Stimulated activated CD4-positive, alpha-beta T cell treated with anti-CD3 and anti-CD28 coated beads, Interleukin-12 subunit alpha, Interleukin-12 subunit beta, amount 100 ng/mL, for 24 hours (primary cell): ENCODE results near the gene FST.

ENCODE experiments used
- DNase-seq, 2 experiments: peaks; one replicate each; pipeline ENCODE4 v3.0.0-alpha.2; 2020; ENCODE audit warnings: low read depth in 2 of 2

FST gene

GRCh38 chr5:53480416-53481158, at the start of gene FST:
TSS of gene FST (plus strand) at chr5:53480629. CDS start at chr5:53480792, 163 bp downstream.
- DNase-seq = no peak

GRCh38 chr5:53431665-53432064, 48.8 kb upstream of the FST start:
- no peak for DNase-seq

- DNase-seq = no peak
Measured at GRCh38 chr5:53433026-53433425, 47.4 kb upstream of the FST start.

GRCh38 chr5:53434541-53434940, 45.9 kb upstream of the FST start:
- DNase-seq = no peak

- no peak for DNase-seq
Measured at GRCh38 chr5:53436480-53437191, 43.8 kb upstream of the FST start.

GRCh38 chr5:53438079-53438478, 42.4 kb upstream of the FST start:
- DNase-seq = no peak

GRCh38 chr5:53438486-53439472, 41.6 kb upstream of the FST start:
- no peak for DNase-seq

- no peak for DNase-seq
Measured at GRCh38 chr5:53442961-53443360, 37.5 kb upstream of the FST start.

- no peak for DNase-seq
Measured at GRCh38 chr5:53445569-53445968, 34.9 kb upstream of the FST start.

GRCh38 chr5:53446908-53447307, 33.5 kb upstream of the FST start:
- DNase-seq = no peak

GRCh38 chr5:53448851-53449250, 31.6 kb upstream of the FST start:
- DNase-seq = no peak

GRCh38 chr5:53453898-53454718, 26.3 kb upstream of the FST start:
- DNase-seq = no peak

- no peak for DNase-seq
Measured at GRCh38 chr5:53454719-53455000, 25.8 kb upstream of the FST start.

GRCh38 chr5:53456366-53456765, 24.1 kb upstream of the FST start:
- DNase-seq = no peak

- no peak for DNase-seq
Measured at GRCh38 chr5:53463909-53464621, 16.4 kb upstream of the FST start.

- no peak for DNase-seq
Measured at GRCh38 chr5:53464722-53465121, 15.7 kb upstream of the FST start.

GRCh38 chr5:53469946-53470687, 10.3 kb upstream of the FST start:
- DNase-seq = no peak

- no peak for DNase-seq
Measured at GRCh38 chr5:53472279-53472678, 8.2 kb upstream of the FST start.

GRCh38 chr5:53472720-53473510, 7.5 kb upstream of the FST start:
- DNase-seq = no peak
